Mononuclear cell (primary cell): ENCODE measurements around the gene ARHGAP10. TPM values are rescaled to one million over a fixed set of nuclear protein-coding genes. Genes with fewer than 3 reads are reported as not detected.

Source experiments
- H3K27me3 ChIP-seq: 2 replicates; pipeline ENCODE4 v1.6.0; 2011; ENCODE audit warnings: low read length, control low read depth; ENCODE audit not compliant: insufficient read depth
- H3K4me1 ChIP-seq: 2 replicates; pipeline ENCODE4 v1.5.1; 2011; ENCODE audit warnings: mild to moderate bottlenecking, low read length, control low read depth; ENCODE audit not compliant: insufficient read depth
- H3K4me3 ChIP-seq: 2 replicates; pipeline ENCODE4 v1.5.1; 2011; ENCODE audit warnings: mild to moderate bottlenecking, low read length, moderate library complexity
- H3K9me3 ChIP-seq: 2 replicates; pipeline ENCODE4 v1.5.1; 2011; ENCODE audit warnings: low read depth, mild to moderate bottlenecking, control low read depth, low read length
- total RNA-seq: library from RNA; depleted of rRNA; stranded (reverse); fragments of >200 nt; gene quantifications from one replicate; pipeline ENCODE4 v1.2.3, GENCODE V29; 2012

The ARHGAP10 gene
- total RNA-seq, 1 donor, result 10.6 TPM

DNA sequence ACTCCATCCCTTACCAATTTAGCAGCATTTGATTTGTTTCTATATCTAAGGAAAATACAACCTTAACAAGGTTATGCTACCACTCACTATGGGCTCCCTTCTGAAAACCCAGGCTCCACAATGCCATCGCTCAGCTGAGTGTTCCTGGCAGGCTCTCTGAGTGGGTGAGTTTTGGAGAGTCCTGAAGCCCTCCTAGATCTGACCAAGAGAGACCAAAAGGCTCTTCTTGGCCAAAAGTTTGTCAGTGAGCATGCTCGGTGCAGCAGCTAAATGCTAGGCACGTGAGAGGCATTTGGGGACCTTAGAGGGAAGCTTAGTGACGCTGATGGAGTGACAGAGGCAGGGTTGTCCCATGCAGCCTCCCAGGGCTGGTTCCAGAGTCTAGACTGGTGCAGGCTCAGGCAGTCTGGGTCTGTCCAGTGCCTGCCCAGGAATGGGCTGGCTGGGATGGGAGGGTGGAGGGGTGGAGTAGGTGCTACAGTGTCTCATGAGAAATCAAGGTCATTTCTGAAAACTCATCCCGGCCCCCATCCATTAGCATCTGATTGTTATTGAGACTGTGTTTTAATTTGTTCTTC lies 363.5 kb downstream of the ARHGAP10 start:
- no peaks in the 10 kb centered on the region for H3K4me1 ChIP-seq
- no peak overlapping the region for H3K4me3 ChIP-seq
- H3K27me3 ChIP-seq, result no peaks in the 10 kb centered on the region
- no peaks in the 10 kb centered on the region for H3K9me3 ChIP-seq

- H3K4me3 ChIP-seq, result no peak overlapping the region
- H3K9me3 ChIP-seq, result no peaks in the 10 kb centered on the region
- H3K27me3 ChIP-seq, result no peaks in the 10 kb centered on the region
- no peaks in the 10 kb centered on the region for H3K4me1 ChIP-seq
Measured at GRCh38 chr4:148097801-148098200, 365.9 kb downstream of the ARHGAP10 start.

GRCh38 chr4:148101235-148101634 lies 369.3 kb downstream of the ARHGAP10 start:
- no peak overlapping the region for H3K4me3 ChIP-seq
- H3K9me3 ChIP-seq, result no peaks in the 10 kb centered on the region
- no peaks in the 10 kb centered on the region for H3K4me1 ChIP-seq
- H3K27me3 ChIP-seq, result no peaks in the 10 kb centered on the region

GRCh38 chr4:148101790-148102189 lies 369.9 kb downstream of the ARHGAP10 start:
- Histone ChIP-seq H3K27me3 (no peaks in the 10 kb centered on the region), H3K4me1 (no peaks in the 10 kb centered on the region), H3K9me3 (no peaks in the 10 kb centered on the region), H3K4me3 (no peak overlapping the region)

- Histone ChIP-seq H3K4me1 (no peaks in the 10 kb centered on the region), H3K27me3 (no peaks in the 10 kb centered on the region), H3K4me3 (no peak overlapping the region), H3K9me3 (no peaks in the 10 kb centered on the region)
Measured at GRCh38 chr4:148103597-148104355, 371.9 kb downstream of the ARHGAP10 start.

GRCh38 chr4:148108766-148109165 lies 376.9 kb downstream of the ARHGAP10 start:
- Histone ChIP-seq H3K9me3 (no peaks in the 10 kb centered on the region), H3K27me3 (no peaks in the 10 kb centered on the region), H3K4me1 (no peaks in the 10 kb centered on the region), H3K4me3 (no peak overlapping the region)

DNA sequence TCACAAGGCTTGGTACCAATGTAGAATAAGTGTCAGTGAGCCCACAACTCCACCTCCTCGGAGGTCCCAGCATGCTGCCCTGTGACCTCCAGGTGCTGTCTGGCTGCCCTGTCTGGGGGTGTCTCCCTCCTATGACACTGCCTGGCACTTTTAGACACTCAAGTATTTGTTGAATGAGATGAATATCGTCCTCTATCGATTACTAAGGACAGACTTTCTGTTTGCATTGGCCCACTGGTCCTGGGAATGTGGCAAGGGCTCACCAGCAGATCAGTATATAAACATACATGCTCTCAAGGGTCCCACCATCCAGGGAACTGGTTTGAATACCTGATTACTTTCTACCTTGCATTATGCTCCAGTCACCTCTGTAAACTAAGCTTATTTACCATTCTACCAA lies 377.3 kb downstream of the ARHGAP10 start:
- no peak overlapping the region for H3K4me3 ChIP-seq
- no peaks in the 10 kb centered on the region for H3K4me1 ChIP-seq
- H3K9me3 ChIP-seq, result no peaks in the 10 kb centered on the region
- H3K27me3 ChIP-seq, result no peaks in the 10 kb centered on the region

GRCh38 chr4:148110169-148110568 lies 378.3 kb downstream of the ARHGAP10 start:
- Histone ChIP-seq H3K9me3 (no peaks in the 10 kb centered on the region), H3K4me1 (no peaks in the 10 kb centered on the region), H3K27me3 (no peaks in the 10 kb centered on the region), H3K4me3 (no peak overlapping the region)

- no peaks in the 10 kb centered on the region for H3K4me1 ChIP-seq
- H3K27me3 ChIP-seq, result no peaks in the 10 kb centered on the region
- H3K4me3 ChIP-seq, result no peak overlapping the region
- no peaks in the 10 kb centered on the region for H3K9me3 ChIP-seq
Measured at GRCh38 chr4:148112231-148112982, 380.5 kb downstream of the ARHGAP10 start.

DNA sequence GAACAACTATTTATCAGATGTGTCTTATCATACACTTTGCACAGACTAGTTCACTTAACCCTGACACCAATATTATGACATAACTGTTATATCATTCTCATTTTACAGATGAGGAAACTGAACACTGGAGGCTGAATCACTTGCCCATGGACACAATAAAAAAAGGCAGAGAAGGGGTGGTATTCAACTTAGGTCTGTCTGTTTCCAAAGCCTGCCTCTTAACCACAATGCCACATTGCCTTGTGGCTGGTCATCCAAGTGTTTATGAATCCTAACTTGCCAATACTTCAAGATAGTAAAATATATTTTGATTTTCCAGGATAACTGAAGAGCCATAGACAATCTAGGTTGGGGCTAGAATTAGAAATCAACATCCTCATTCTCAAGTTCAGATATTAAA lies 382.5 kb downstream of the ARHGAP10 start:
- Histone ChIP-seq H3K4me1 (no peaks in the 10 kb centered on the region), H3K9me3 (no peaks in the 10 kb centered on the region), H3K4me3 (no peak overlapping the region), H3K27me3 (no peaks in the 10 kb centered on the region)

DNA sequence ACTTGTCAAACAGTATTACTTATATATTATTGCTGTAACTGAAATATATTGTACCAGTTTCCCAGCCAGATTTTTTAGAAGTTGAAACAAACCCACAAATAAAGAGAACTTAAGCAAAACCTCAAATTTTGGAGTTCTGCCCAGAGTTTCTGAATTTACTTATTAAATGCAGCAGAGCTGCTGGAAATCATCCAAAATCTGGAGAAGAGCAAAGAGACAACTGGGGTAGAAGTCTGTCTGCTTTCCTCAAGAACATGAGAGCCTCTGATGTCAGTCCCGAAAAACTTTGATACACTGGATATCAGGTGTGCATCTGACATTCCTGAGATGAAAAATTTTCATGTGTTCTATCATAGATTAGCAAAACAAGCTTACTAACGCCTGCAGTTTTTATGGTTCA lies 384.4 kb downstream of the ARHGAP10 start:
- no peak overlapping the region for H3K4me3 ChIP-seq
- H3K4me1 ChIP-seq, result no peaks in the 10 kb centered on the region
- H3K9me3 ChIP-seq, result no peaks in the 10 kb centered on the region
- H3K27me3 ChIP-seq, result no peaks in the 10 kb centered on the region

- Histone ChIP-seq H3K4me1 (no peaks in the 10 kb centered on the region), H3K9me3 (peaks cover 6% of the 10 kb centered on the region), H3K27me3 (no peaks in the 10 kb centered on the region), H3K4me3 (no peak overlapping the region)
Measured at GRCh38 chr4:148116969-148117368, 385.1 kb downstream of the ARHGAP10 start.

DNA sequence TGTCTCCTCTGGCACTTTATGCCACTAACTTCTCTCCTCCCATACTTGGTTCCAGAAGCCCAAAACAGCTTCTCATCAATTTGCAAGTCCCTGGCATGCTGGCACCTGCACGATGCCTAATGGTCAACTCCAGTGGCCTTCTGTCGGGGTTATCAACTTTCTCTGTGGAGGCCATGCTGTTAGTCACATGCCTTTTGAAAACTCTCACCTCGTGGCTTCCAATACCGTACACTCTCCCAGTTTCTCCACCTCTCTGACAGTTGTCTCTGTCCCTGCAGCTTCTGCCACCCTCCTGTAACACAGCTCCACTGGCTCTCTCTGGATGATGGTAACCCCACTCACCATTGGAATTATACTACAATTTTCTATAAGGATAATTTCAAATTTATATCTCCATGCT lies 386.3 kb downstream of the ARHGAP10 start:
- Histone ChIP-seq H3K27me3 (no peaks in the 10 kb centered on the region), H3K4me1 (no peaks in the 10 kb centered on the region), H3K4me3 (no peak overlapping the region), H3K9me3 (peaks cover 9% of the 10 kb centered on the region)

DNA sequence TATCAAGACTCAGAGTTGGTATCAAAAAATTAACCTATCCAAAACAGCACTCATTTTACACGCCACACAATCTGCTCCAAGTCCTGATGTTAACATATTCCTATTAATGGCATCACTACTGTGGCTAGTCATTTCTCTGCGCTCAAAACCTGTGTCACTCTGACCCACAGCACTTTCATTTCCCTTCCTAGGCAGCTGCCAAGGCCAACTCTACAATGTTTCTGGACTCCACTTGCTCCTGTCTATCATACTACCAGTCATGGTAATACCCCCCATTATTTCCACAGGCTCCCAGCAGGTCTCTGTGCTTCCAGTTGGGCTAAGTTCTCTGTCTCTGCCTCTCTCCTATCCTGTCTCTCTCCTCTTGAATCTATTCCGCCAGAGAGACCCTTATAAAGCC lies 386.7 kb downstream of the ARHGAP10 start:
- H3K4me1 ChIP-seq, result no peaks in the 10 kb centered on the region
- no peak overlapping the region for H3K4me3 ChIP-seq
- H3K9me3 ChIP-seq, result peaks cover 9% of the 10 kb centered on the region
- H3K27me3 ChIP-seq, result no peaks in the 10 kb centered on the region

DNA sequence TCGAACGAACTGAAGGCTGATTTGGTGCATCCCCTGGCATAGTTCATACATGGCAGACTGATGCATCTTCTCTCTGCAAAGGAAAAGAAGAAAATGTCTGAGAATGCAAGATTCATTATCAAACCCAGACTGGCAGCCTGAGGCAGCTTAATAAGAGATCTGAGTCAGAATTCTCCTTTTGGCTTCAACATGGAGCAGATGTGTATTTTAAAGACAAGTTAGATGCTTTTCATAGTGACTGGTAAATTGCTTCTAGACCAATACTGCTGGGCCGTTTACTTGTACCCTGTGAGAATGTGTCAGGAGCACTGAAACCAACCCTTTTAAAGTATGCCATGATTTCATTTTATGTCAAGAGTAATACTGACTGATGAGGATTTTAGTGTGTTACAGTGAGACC lies 388.3 kb downstream of the ARHGAP10 start:
- no peaks in the 10 kb centered on the region for H3K27me3 ChIP-seq
- no peaks in the 10 kb centered on the region for H3K4me1 ChIP-seq
- H3K4me3 ChIP-seq, result no peak overlapping the region
- H3K9me3 ChIP-seq, result peaks cover 20% of the 10 kb centered on the region
